ENCODE measurements around the gene FIP1L1.
"Not testable (repeated sequence)": the region's sequence is repeated elsewhere in the genome, so short reads cannot be mapped to it uniquely, and the experiment has no call there.

The FIP1L1 gene

DNA sequence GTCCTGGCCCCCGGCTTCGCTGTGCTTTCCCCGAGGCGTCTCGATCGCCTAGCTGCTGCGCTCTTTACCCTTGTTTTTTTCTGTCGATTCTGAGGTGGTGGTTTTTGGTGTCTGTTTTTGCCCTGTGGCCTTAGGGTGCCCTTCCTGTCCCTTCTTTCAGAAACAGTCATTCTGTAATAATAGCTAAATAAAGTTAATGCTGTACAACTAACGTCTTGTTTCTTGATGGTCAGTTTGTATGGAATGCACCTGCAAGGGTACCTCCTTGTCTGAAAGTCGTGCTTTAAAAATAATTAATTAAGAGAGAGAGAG lies 686 bp downstream of the FIP1L1 start:
- no peak for DNase-seq

DNA sequence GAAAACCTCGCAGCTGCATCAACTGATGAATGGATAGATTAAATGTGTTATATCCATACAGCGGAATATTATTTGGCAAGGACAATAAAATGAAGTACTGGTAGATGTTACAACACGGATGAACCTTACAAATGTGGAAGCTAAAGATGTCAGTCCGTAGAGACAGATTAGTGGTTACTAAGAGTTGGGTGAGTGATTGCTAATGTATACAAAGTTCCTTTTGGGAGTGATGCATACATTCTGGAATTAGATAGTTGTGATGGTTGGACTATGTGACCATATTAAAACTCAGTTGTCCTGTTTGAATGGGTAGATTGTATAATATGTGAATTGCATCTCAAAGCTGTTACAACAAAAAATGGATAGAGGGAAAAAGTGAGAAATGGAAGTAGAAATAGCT lies 2.8 kb downstream of the FIP1L1 start:
- no peak for DNase-seq

- not testable (repeated sequence) for DNase-seq
Observed at GRCh38 chr4:53409479-53409878, 32.0 kb downstream of the FIP1L1 start.

- DNase-seq = no peak
Observed at GRCh38 chr4:53419208-53419607, 41.8 kb downstream of the FIP1L1 start.

GRCh38 chr4:53421791-53422190 lies 44.4 kb downstream of the FIP1L1 start:
- no peak for DNase-seq

DNA sequence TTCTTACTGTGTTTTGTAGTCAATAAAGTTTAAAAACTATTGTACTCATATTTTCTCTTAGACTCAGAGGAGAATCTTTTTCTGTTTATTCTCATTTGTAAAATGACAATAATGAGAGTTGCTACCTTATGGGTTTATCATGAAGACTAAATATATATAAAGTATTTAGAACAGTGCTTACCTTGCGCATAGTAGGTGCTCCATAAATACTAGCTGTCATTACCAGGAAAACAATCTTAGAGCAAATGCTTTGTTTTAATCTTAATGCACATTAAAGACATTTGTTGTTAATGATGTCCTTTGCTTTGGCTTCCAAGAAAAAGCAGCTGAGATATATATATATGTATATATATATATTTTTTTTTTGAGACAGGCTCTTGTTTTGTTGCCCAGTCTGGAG lies 44.9 kb downstream of the FIP1L1 start:
- DNase-seq = no peak

- DNase-seq = no peak
Observed at GRCh38 chr4:53424280-53424679, 46.8 kb downstream of the FIP1L1 start.

DNA sequence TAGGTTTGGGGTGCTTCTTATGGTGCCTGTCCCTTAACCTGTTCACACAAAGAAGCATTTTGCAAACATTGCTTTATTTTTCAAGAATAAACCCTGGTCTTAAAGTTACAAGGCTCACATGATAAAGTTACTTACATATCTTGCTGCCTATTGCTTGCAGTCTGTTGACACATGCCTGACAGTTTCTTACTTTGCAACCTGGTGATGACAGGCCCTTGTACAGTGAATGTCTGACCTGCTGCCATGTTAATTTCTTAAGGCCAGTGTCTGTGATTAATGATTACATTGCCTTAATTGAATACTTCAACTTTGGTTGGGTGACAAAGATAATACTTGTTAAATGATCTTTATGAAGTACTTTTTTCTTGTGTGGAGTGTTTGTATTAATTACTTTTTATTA lies 49.9 kb downstream of the FIP1L1 start:
- DNase-seq = no peak

DNA sequence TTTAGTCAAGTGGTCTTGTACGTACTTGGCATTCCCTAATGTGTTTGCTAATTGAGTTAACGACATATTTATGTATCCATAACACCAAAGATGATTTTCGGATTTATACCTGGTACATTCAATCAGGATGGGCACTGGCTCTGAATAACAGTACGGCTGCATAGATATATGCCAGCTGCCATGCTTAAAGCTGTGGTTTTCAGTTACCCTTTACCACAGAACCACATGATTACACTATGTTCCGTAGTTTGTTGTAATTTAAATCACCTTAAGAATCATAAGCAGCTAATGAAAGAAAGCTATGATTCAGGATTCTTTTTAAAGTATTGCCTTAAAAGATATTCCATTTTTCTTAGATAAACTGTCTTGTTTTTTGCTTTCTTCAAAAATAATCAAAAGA lies 53.6 kb downstream of the FIP1L1 start:
- DNase-seq = no peak

DNA sequence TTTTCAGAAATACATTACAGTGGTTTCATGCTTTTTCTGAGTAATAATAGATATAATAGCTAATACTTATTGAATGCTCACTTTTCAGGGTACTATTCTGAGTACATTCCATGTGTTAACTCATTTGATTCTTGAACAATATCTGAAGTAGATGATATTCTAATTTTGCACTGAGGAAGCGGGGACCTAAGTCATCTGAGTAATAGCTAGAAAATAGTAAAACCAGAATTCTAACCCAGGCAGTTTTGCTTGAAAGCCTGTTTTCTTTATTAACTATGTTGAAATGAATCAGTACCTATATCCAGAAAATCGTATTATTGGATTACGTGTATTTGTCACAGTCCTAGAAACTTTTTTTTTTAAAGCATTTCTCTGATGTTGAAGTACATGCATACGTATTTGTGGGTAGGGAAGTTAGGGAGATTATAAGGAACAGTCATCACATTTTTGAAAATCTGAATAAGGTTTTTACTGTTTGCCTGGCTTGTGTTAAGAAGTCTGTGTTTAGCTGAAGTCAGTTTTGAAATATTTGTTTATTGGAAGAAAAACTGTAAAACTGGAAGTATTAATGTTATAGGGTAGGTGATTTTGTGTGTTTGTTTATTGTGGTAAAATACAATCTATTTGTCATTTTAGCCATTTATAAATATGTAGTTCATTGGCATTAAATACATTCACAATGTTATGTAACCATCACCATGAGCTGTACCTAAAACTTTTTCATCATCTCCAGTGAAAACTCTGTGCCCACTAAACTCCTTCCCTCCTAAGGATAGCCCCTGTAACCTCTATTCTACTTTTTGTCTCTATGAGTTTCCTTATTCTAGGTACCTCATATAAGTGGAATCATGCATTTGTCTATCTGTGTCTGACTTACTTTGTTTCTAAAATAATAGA lies 55.3 kb downstream of the FIP1L1 start:
- DNase-seq = no peak

GRCh38 chr4:53436251-53436650 lies 58.8 kb downstream of the FIP1L1 start:
- no peak for DNase-seq

DNA sequence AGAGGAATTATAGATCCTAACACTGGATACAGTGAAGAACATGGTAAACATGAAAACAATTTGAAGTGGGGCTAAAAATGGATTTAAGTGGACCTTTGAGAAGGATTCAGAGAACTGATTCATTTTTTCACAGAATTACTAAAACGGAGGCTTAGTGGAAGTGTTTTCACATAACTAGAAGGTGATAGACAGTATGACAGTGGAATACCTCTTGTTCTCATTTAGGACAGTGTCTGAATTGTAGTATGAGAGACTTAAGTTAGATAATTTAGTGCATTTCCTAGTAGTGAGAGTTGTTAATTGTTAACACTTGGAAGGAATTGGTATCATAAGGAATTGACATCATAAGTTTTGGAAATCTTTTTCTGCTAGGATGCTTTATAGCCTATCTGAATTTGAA lies 64.1 kb downstream of the FIP1L1 start:
- no peak for DNase-seq

GRCh38 chr4:53444954-53445353 lies 67.5 kb downstream of the FIP1L1 start:
- DNase-seq = no peak

GRCh38 chr4:53450773-53451172 lies 73.3 kb downstream of the FIP1L1 start:
- DNase-seq = no peak

DNA sequence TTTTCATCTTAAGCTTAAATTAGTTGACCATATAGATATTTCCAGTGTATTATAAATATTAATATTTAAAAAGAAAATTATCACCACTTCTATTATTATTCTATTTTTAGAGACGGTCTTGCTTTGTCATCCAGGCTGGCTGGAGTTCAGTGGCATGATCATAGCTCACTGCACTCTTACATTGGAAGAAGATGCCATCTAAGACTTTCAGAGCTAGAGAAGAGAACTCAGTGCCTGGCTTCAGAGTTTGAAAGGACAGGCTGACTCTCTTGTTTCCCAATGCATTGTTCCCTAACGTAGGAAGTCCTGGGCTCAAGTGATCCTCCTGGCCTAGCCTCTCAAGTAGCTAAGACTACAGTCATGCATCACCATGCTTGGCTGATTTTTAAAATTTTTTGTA lies 75.9 kb downstream of the FIP1L1 start:
- no peak for DNase-seq

GRCh38 chr4:53455766-53456165 lies 78.3 kb downstream of the FIP1L1 start:
- DNase-seq = no peak

- DNase-seq = no peak
Observed at GRCh38 chr4:53456178-53456577, 78.7 kb downstream of the FIP1L1 start.

GRCh38 chr4:53459548-53459947 lies 82.1 kb downstream of the FIP1L1 start:
- no peak for DNase-seq

DNA sequence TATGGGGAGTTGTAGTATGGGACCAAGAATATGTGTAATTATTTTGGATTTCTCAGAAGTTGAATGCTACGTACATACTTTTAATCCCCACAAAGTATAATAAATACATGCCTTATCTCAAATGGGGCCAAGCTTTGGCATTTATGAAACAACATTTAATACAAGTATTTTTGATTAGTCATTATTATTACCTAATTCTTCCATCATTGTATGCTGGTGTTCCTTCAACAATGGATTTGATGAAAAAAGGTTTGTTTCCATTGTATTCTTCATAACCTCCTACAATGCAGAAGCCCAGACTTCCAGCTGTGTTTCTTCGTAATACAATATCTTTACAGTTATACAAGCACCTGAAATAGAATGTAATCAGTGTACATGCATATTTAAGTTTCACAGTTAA lies 83.8 kb downstream of the FIP1L1 start:
- DNase-seq = no peak

DNA sequence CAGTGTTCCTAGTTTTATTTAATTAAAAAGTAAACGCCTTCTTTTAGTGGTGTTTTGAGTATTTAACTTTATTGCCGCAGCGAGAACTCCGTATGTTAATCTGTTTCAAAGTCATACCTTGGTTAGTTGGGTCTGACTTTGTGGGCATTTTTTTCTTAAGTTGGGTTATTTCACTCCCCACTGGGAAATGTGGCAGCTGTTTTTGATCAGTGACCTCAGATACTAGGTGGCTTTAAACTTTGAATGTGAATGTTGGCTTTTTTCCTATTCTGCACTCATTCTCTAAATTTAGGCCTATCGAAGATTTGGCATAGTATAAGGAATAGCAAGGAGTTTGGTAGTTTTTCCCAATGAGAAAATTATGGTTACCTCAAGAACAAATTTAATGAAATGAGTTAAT lies 85.9 kb downstream of the FIP1L1 start:
- no peak for DNase-seq

- no peak for DNase-seq
Observed at GRCh38 chr4:53465281-53465680, 87.8 kb downstream of the FIP1L1 start.

GRCh38 chr4:53465891-53466290 lies 88.5 kb downstream of the FIP1L1 start:
- DNase-seq = no peak

DNA sequence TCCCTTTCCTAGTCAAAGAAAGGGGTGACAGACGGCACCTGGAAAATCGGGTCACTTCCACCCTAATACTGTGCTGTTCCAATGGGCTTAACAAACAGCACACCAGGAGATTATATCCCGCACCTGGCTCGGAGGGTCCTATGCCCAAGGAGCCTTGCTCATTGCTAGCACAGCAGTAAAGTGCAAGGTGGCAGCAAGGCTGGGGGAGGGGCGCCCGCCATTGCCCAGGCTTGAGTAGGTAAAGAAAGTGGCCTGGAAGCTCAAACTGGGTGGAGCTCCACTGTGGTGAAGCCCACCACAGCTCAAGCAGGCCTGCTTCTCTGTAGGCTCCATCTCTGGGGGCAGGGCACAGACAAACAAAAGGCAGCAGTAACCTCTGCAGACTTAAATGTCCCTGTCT lies 89.1 kb downstream of the FIP1L1 start:
- not testable (repeated sequence) for DNase-seq

DNA sequence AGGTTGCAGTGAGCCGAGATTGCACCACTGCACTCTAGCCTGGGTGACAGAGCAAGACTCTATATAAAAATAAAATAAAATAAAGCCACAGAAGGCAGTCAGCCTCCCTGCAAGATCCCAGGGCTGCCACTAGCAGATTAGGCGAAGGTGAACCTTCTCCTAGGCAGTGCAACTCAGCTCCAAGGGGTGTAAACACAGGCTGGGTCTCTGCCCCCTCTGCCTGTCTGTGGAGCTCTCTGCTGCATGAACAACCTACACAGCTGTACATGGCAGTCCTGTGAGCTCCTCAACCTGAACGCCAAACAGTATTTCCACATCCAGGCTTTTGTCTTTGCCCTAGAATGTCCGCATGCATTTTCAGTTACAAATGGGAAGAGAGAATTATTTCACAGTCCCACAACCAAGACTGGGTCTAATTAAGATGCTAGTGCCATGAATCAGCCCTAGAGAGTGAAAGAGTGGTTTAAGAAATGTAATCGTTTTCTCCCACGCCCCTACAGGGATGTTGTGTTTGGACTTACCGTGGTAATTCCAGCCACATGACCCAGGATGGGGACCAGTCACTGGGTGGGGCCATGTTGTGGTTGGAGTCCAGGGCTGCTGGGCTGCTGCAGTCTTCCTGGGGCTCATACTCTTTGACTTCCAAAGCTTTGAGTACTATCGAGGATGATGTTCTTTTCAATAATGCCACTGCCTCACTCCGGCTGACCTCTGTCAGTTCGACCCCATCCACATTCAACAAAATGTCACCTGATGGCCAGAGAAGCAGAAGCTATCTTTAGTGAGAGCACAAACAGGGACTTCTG lies 99.0 kb downstream of the FIP1L1 start:
- DNase-seq = peak; percentile 90
